Lung (tissue), 12 donors: ENCODE results near the gene KRTAP20-3. TPM values are rescaled to one million over a fixed set of nuclear protein-coding genes. Genes with fewer than 3 reads are reported as not detected.

ENCODE experiments used
- ATAC-seq: fragments of 200-7000 bp; cut with Tn5 transposase; one replicate; pipeline ENCODE4 v1.9.1; 2020; ENCODE audit warnings: moderate number of reproducible peaks; ENCODE audit not compliant: insufficient read depth, low FRiP score
- DNase-seq, 3 donors: peaks; one replicate each; pipeline ENCODE4 v3.0.0-alpha.2; 2013 to 2017
- H3K27ac ChIP-seq, 2 donors: one replicate each; pipeline ENCODE4 v1.5.1; 2013; ENCODE audit warnings: mild to moderate bottlenecking in 2 of 2, moderate library complexity in 2 of 2, control low read depth in 1 of 2, inconsistent platforms in 1 of 2, low read depth in 1 of 2, low read length in 1 of 2
- H3K27me3 ChIP-seq, 3 donors: one replicate each; pipeline ENCODE4 v1.5.1; 2013; ENCODE audit warnings: low read length in 2 of 3; ENCODE audit not compliant: control insufficient read depth in 3 of 3, insufficient read depth in 3 of 3
- H3K36me3 ChIP-seq, 4 donors: one replicate each; pipeline ENCODE4 v1.5.1; 2013; ENCODE audit warnings: low read length in 4 of 4, mild to moderate bottlenecking in 1 of 4, moderate library complexity in 1 of 4; ENCODE audit not compliant: control insufficient read depth in 4 of 4, insufficient read depth in 4 of 4
- H3K4me1 ChIP-seq, 5 donors: one replicate each; pipeline ENCODE4 v1.5.1; 2013; ENCODE audit warnings: low read length in 5 of 5, mild to moderate bottlenecking in 2 of 5, moderate library complexity in 1 of 5; ENCODE audit not compliant: control insufficient read depth in 5 of 5, insufficient read depth in 5 of 5
- H3K4me3 ChIP-seq: one replicate; pipeline ENCODE4 v1.5.1; 2013; ENCODE audit warnings: mild to moderate bottlenecking, control low read depth, moderate library complexity
- H3K9ac ChIP-seq, 2 donors: one replicate each; pipeline ENCODE4 v1.5.1; 2013; ENCODE audit warnings: low read length in 2 of 2, control low read depth in 1 of 2; ENCODE audit not compliant: insufficient read depth in 1 of 2
- H3K9me3 ChIP-seq, 4 donors: one replicate each; pipeline ENCODE4 v1.5.1; 2013; ENCODE audit warnings: low read length in 3 of 4, mild to moderate bottlenecking in 1 of 4, moderate library complexity in 1 of 4; ENCODE audit not compliant: control insufficient read depth in 4 of 4, insufficient read depth in 3 of 4
- CTCF ChIP-seq: IDR thresholded peaks from 2 replicates; pipeline ENCODE4 v1.5.1; 2012; ENCODE audit warnings: mild to moderate bottlenecking; ENCODE audit errors: control extremely low read depth, extremely low read depth
- WGBS, 2 donors: extraction: QIAGEN DNeasy Blood & Tissue Kit; methylation state at CpG; one replicate each; pipeline ENCODE4 v1.1.7; 2013; 5-methylcytosine and 5-hydroxymethylcytosine counted together
- polyA plus RNA-seq, 2 donors: library from polyadenylated mRNA; stranded (reverse); fragments of 200-250 nt; gene quantifications; one replicate each; pipeline ENCODE4 v1.2.1, GENCODE V29; 2013
- total RNA-seq, 2 donors: library from RNA; depleted of rRNA in 1 of 2; stranded (reverse); fragments of >200 nt in 1 of 2; gene quantifications; one replicate each; pipeline ENCODE4 v1.2.1, GENCODE V29; 2014 to 2021
- donor health status: control.
- donor health status: control.
- donor health status: Bipolar disorder and iron deficiency.
- donor health status: healthy.
- donor health status: DM: yes; HTN: yes; CAD: no.

The KRTAP20-3 gene
- total and polyA plus RNA-seq, 4 donors = not detected

GRCh38 chr21:30620080-30620479 is 22.6 kb upstream of the KRTAP20-3 start:
- no peak for ATAC-seq
- Histone ChIP-seq H3K27me3 (no peaks in the 10 kb centered on the region), H3K9ac (no peak overlapping the region), H3K4me1 (no peaks in the 10 kb centered on the region), H3K36me3 (no peaks in the 10 kb centered on the region), H3K9me3 (peaks cover 0 to 9% (median under 1%) of the 10 kb centered on the region in 4 donors), H3K4me3 (no peak overlapping the region), H3K27ac (no peak overlapping the region)
- DNase-seq = no peak
- TF ChIP-seq CTCF = no peak

GRCh38 chr21:30620522-30620921 is 22.1 kb upstream of the KRTAP20-3 start, which contains the start of gene KRTAP20-4:
Gene KRTAP20-4 (plus strand): TSS chr21:30620627.
- H3K9ac ChIP-seq = no peak within 1 kb of the TSS
- H3K36me3 ChIP-seq = no peaks in the 10 kb centered on the region
- H3K27ac ChIP-seq = no peak within 1 kb of the TSS
- no peaks in the 10 kb centered on the region for H3K4me1 ChIP-seq
- WGBS, 2 donors = 92 to 93% methylated on average over 3 of the region's 3 CpGs
- no peaks in the 10 kb centered on the region for H3K27me3 ChIP-seq
- no peak within 1 kb of the TSS for H3K4me3 ChIP-seq
- ATAC-seq (no peak), DNase-seq (no peak)
- TF ChIP-seq CTCF = no peak
- peaks cover 0 to 12% (median 2%) of the 10 kb centered on the region in 4 donors for H3K9me3 ChIP-seq

DNA sequence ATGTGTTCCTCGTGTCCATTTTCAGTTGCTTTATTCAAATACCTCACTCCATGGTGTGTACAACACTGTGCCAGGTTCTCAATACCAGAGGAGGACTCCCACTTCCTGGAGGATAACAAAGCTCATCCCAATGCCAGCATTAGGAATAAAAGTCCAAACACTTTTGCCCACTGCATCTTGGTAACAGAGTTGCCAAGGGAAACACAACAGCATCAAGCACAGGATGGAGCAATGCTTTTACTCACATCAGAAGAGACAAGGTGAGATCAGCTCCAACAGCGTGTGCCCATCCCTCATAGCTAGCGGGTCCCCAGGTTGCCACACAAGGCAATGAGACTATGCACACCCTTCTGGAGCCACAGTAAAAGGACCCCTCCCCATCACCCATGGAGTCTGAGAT is 19.3 kb upstream of the KRTAP20-3 start:
- H3K4me3 ChIP-seq = no peak overlapping the region
- WGBS, 2 donors = 88 to 90% methylated on average over 3 of the region's 3 CpGs
- no peak overlapping the region for H3K27ac ChIP-seq
- H3K9me3 ChIP-seq = peaks cover 0 to 12% (median 2%) of the 10 kb centered on the region in 4 donors
- TF ChIP-seq CTCF = no peak
- H3K9ac ChIP-seq = no peak overlapping the region
- H3K27me3 ChIP-seq = no peaks in the 10 kb centered on the region
- DNase-seq (no peak), ATAC-seq (no peak)
- no peaks in the 10 kb centered on the region for H3K4me1 ChIP-seq
- no peaks in the 10 kb centered on the region for H3K36me3 ChIP-seq
